Ishikawa (cell line): Measurements from ENCODE around the gene RIN3.

Experiments
- CEBPB ChIP-seq: IDR thresholded peaks from 2 replicates; pipeline ENCODE4 v1.6.1; 2012
- EP300 ChIP-seq: IDR thresholded peaks from 2 replicates; pipeline ENCODE4 v1.6.1; 2012; ENCODE audit warnings: borderline replicate concordance
- FOXM1 ChIP-seq: IDR thresholded peaks from 2 replicates; pipeline ENCODE4 v1.6.1; 2012; ENCODE audit warnings: low read depth, borderline replicate concordance
- MAX ChIP-seq: IDR thresholded peaks from 2 replicates; pipeline ENCODE4 v1.6.1; 2012
- RAD21 ChIP-seq: IDR thresholded peaks from 2 replicates; pipeline ENCODE4 v1.6.1; 2012; ENCODE audit warnings: low read depth
- REST ChIP-seq: IDR thresholded peaks from 2 replicates; pipeline ENCODE4 v1.6.1; 2012; ENCODE audit warnings: low read depth, mild to moderate bottlenecking
- TAF1 ChIP-seq: IDR thresholded peaks from 2 replicates; pipeline ENCODE4 v1.6.1; 2012; ENCODE audit warnings: low read depth, mild to moderate bottlenecking
- TCF12 ChIP-seq: IDR thresholded peaks from 2 replicates; pipeline ENCODE4 v1.6.1; 2012; ENCODE audit warnings: low read depth
- TEAD4 ChIP-seq: IDR thresholded peaks from 2 replicates; pipeline ENCODE4 v1.6.1; 2012
- YY1 ChIP-seq: IDR thresholded peaks from 2 replicates; pipeline ENCODE4 v1.6.1; 2012; ENCODE audit warnings: low read depth
- ZBTB7A ChIP-seq: IDR thresholded peaks from 2 replicates; pipeline ENCODE4 v1.6.1; 2012; ENCODE audit warnings: low read depth

- TF ChIP-seq TAF1: no peak
- TF ChIP-seq REST: no peak
- TF ChIP-seq EP300: no peak
- TF ChIP-seq TEAD4: no peak
- TF ChIP-seq YY1: no peak
- no peak for TF ChIP-seq RAD21
- TF ChIP-seq FOXM1: no peak
- TF ChIP-seq MAX: no peak
- no peak for TF ChIP-seq ZBTB7A
- TF ChIP-seq TCF12: no peak
- TF ChIP-seq CEBPB: no peak
These were observed 44.7 kb downstream of the RIN3 start for GRCh38 chr14:92558319-92558718.
